Type B pancreatic cell (in vitro differentiated cells): ENCODE measurements around the gene SOX30. TPM values are rescaled to one million over a fixed set of nuclear protein-coding genes. Genes with fewer than 3 reads are reported as not detected.

Experiments
- DNase-seq: peaks from one replicate; pipeline ENCODE4 v3.0.0; 2021; ENCODE audit warnings: mixed read lengths; ENCODE audit not compliant: unreplicated experiment; ENCODE audit errors: extremely low spot score
- H3K27ac Mint-ChIP-seq: 2 replicates; pipeline ENCODE4 v1.8.0; 2021; ENCODE audit warnings: mild to moderate bottlenecking, mixed read lengths
- H3K27me3 Mint-ChIP-seq: 2 replicates; pipeline ENCODE4 v1.8.0; 2021; ENCODE audit warnings: mixed read lengths
- H3K36me3 Mint-ChIP-seq: 2 replicates; pipeline ENCODE4 v1.8.0; 2021; ENCODE audit warnings: mixed read lengths
- H3K4me1 Mint-ChIP-seq: one replicate; pipeline ENCODE4 v1.8.0; 2021; ENCODE audit warnings: mixed read lengths; ENCODE audit not compliant: unreplicated experiment
- H3K4me3 Mint-ChIP-seq: 2 replicates; pipeline ENCODE4 v1.8.0; 2021; ENCODE audit warnings: mild to moderate bottlenecking, mixed read lengths
- H3K9me3 Mint-ChIP-seq: 2 replicates; pipeline ENCODE4 v1.8.0; 2021; ENCODE audit warnings: mixed read lengths
- total RNA-seq: library from RNA; stranded (reverse); gene quantifications from 2 replicates; pipeline ENCODE4 v1.2.1, GENCODE V29; 2021; ENCODE audit warnings: low replicate concordance
- TF ChIP-seq, protein P1 (sequence below): fragments of 200-600 bp; sonication (generic); conservative IDR thresholded peaks from 2 replicates; pipeline ENCODE4 v1.5.0; 2021; ENCODE audit warnings: antibody characterized with exemption, mild to moderate bottlenecking

SOX30 gene
- total RNA-seq, 1 donor from 2014 or later, result not detected

GRCh38 chr5:157650991-157651611 lies 1.1 kb downstream of the SOX30 start:
- DNase-seq, result no peak
- H3K4me3 Mint-ChIP-seq, result no peak overlapping the region
- no peaks in the 10 kb centered on the region for H3K36me3 Mint-ChIP-seq
- H3K27me3 Mint-ChIP-seq, result no peaks in the 10 kb centered on the region
- H3K9me3 Mint-ChIP-seq, result peaks cover 9% of the 10 kb centered on the region
- H3K4me1 Mint-ChIP-seq, result no peaks in the 10 kb centered on the region
- H3K27ac Mint-ChIP-seq, result no peak overlapping the region
- TF ChIP-seq, protein P1, sequence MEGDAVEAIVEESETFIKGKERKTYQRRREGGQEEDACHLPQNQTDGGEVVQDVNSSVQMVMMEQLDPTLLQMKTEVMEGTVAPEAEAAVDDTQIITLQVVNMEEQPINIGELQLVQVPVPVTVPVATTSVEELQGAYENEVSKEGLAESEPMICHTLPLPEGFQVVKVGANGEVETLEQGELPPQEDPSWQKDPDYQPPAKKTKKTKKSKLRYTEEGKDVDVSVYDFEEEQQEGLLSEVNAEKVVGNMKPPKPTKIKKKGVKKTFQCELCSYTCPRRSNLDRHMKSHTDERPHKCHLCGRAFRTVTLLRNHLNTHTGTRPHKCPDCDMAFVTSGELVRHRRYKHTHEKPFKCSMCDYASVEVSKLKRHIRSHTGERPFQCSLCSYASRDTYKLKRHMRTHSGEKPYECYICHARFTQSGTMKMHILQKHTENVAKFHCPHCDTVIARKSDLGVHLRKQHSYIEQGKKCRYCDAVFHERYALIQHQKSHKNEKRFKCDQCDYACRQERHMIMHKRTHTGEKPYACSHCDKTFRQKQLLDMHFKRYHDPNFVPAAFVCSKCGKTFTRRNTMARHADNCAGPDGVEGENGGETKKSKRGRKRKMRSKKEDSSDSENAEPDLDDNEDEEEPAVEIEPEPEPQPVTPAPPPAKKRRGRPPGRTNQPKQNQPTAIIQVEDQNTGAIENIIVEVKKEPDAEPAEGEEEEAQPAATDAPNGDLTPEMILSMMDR, result no peak

- H3K27me3 Mint-ChIP-seq, result no peaks in the 10 kb centered on the region
- TF ChIP-seq, protein P1, result no peak
- H3K27ac Mint-ChIP-seq, result no peak overlapping the region
- peaks cover 9% of the 10 kb centered on the region for H3K9me3 Mint-ChIP-seq
- no peak overlapping the region for H3K4me3 Mint-ChIP-seq
- no peaks in the 10 kb centered on the region for H3K36me3 Mint-ChIP-seq
- no peaks in the 10 kb centered on the region for H3K4me1 Mint-ChIP-seq
- DNase-seq, result no peak
These were observed 3.1 kb downstream of the SOX30 start for GRCh38 chr5:157649101-157649500.

- TF ChIP-seq, protein P1, result no peak
- no peak for DNase-seq
- H3K9me3 Mint-ChIP-seq, result peaks cover 9% of the 10 kb centered on the region
- H3K4me1 Mint-ChIP-seq, result no peaks in the 10 kb centered on the region
- no peak overlapping the region for H3K4me3 Mint-ChIP-seq
- H3K27ac Mint-ChIP-seq, result no peak overlapping the region
- no peaks in the 10 kb centered on the region for H3K27me3 Mint-ChIP-seq
- no peaks in the 10 kb centered on the region for H3K36me3 Mint-ChIP-seq
These were observed 3.8 kb downstream of the SOX30 start for GRCh38 chr5:157648275-157648990.

- DNase-seq, result no peak
- H3K36me3 Mint-ChIP-seq, result no peaks in the 10 kb centered on the region
- no peak overlapping the region for H3K27ac Mint-ChIP-seq
- no peaks in the 10 kb centered on the region for H3K4me1 Mint-ChIP-seq
- H3K9me3 Mint-ChIP-seq, result no peaks in the 10 kb centered on the region
- no peaks in the 10 kb centered on the region for H3K27me3 Mint-ChIP-seq
- TF ChIP-seq, protein P1, result no peak
- no peak overlapping the region for H3K4me3 Mint-ChIP-seq
These were observed 11.7 kb downstream of the SOX30 start for GRCh38 chr5:157640406-157641066.

- H3K36me3 Mint-ChIP-seq, result no peaks in the 10 kb centered on the region
- H3K27me3 Mint-ChIP-seq, result no peaks in the 10 kb centered on the region
- H3K4me1 Mint-ChIP-seq, result no peaks in the 10 kb centered on the region
- H3K9me3 Mint-ChIP-seq, result peaks cover 4% of the 10 kb centered on the region
- TF ChIP-seq, protein P1, result no peak
- H3K4me3 Mint-ChIP-seq, result no peak overlapping the region
- DNase-seq, result no peak
- H3K27ac Mint-ChIP-seq, result no peak overlapping the region
These were observed 21.9 kb downstream of the SOX30 start for GRCh38 chr5:157630341-157630740.
